Measurements from ENCODE around the gene BHLHA15.

Gene BHLHA15

GRCh38 chr7:98178762-98179490 lies 32.3 kb upstream of the BHLHA15 start:
- TF ChIP-seq, protein P1, sequence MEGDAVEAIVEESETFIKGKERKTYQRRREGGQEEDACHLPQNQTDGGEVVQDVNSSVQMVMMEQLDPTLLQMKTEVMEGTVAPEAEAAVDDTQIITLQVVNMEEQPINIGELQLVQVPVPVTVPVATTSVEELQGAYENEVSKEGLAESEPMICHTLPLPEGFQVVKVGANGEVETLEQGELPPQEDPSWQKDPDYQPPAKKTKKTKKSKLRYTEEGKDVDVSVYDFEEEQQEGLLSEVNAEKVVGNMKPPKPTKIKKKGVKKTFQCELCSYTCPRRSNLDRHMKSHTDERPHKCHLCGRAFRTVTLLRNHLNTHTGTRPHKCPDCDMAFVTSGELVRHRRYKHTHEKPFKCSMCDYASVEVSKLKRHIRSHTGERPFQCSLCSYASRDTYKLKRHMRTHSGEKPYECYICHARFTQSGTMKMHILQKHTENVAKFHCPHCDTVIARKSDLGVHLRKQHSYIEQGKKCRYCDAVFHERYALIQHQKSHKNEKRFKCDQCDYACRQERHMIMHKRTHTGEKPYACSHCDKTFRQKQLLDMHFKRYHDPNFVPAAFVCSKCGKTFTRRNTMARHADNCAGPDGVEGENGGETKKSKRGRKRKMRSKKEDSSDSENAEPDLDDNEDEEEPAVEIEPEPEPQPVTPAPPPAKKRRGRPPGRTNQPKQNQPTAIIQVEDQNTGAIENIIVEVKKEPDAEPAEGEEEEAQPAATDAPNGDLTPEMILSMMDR (IDR thresholded peaks at IDR 0.05) = no peak
- H3K4me3 ChIP-seq (ENCODE audit: low read depth in 1 of 2, low read length in 1 of 2) = no peak overlapping the region
- H3K9me3 ChIP-seq = no peaks in the 10 kb centered on the region
- no peak overlapping the region for H3K27ac ChIP-seq
- peaks cover 58% of the 10 kb centered on the region for H3K36me3 ChIP-seq
- no peaks in the 10 kb centered on the region for H3K4me1 ChIP-seq (ENCODE audit: control insufficient read depth in 1 of 2, insufficient read depth in 1 of 2, low read depth in 1 of 2, low read length in 1 of 2)
- H3K27me3 ChIP-seq = no peaks in the 10 kb centered on the region

DNA sequence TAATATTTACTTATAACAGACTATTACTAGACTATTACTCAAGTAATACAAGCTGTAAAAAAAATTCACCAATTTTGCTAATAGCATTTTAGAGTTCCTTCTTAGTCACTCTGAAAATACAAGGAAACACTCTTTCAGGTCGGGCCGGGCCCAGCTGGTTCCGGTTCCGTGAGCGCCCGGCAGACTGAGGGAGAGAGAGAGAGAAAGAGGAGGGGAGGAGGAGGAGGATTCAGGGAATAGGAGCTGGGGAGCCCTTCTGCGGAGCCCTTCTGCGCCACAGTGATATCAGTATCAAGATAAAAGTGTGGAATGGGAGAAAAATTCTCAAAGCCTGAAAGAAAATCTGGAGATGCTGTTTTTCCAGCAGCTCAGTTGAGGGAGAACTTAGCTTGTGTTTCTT lies 30.5 kb upstream of the BHLHA15 start:
- Histone ChIP-seq H3K9me3 (no peaks in the 10 kb centered on the region), H3K4me3 (ENCODE audit: low read depth in 1 of 2, low read length in 1 of 2) (no peak overlapping the region), H3K36me3 (peaks cover 42% of the 10 kb centered on the region), H3K27ac (no peak overlapping the region), H3K27me3 (no peaks in the 10 kb centered on the region), H3K4me1 (ENCODE audit: control insufficient read depth in 1 of 2, insufficient read depth in 1 of 2, low read depth in 1 of 2, low read length in 1 of 2) (peaks cover 0 to 4% of the 10 kb centered on the region in 2 experiments)
- TF ChIP-seq, protein P1 (IDR thresholded peaks at IDR 0.05) = no peak

DNA sequence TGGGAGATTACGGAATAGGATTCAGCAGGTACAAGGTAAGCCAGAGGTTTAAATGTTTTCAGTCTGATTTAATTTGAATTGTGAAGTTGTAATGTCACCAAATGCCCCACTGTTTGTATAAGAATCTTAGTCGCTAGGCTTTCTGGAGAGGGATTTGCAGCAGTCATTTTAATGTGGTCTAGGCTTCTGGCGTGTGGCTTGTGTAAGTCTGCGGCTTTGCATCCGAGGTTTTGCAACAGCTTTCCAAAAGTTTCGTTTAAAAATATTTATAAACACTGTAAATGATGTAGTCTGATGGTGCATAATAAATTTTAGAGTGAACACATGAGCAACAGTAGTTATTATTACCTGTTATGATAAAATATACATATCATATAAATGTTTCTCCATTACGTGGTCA lies 26.1 kb upstream of the BHLHA15 start:
- H3K27me3 ChIP-seq = no peaks in the 10 kb centered on the region
- H3K36me3 ChIP-seq = peaks cover 28% of the 10 kb centered on the region
- no peak overlapping the region for H3K27ac ChIP-seq
- peaks cover 0 to 4% of the 10 kb centered on the region in 2 experiments for H3K4me1 ChIP-seq (ENCODE audit: control insufficient read depth in 1 of 2, insufficient read depth in 1 of 2, low read depth in 1 of 2, low read length in 1 of 2)
- no peak overlapping the region for H3K4me3 ChIP-seq (ENCODE audit: low read depth in 1 of 2, low read length in 1 of 2)
- TF ChIP-seq, protein P1 (IDR thresholded peaks at IDR 0.05) = no peak
- no peaks in the 10 kb centered on the region for H3K9me3 ChIP-seq

DNA sequence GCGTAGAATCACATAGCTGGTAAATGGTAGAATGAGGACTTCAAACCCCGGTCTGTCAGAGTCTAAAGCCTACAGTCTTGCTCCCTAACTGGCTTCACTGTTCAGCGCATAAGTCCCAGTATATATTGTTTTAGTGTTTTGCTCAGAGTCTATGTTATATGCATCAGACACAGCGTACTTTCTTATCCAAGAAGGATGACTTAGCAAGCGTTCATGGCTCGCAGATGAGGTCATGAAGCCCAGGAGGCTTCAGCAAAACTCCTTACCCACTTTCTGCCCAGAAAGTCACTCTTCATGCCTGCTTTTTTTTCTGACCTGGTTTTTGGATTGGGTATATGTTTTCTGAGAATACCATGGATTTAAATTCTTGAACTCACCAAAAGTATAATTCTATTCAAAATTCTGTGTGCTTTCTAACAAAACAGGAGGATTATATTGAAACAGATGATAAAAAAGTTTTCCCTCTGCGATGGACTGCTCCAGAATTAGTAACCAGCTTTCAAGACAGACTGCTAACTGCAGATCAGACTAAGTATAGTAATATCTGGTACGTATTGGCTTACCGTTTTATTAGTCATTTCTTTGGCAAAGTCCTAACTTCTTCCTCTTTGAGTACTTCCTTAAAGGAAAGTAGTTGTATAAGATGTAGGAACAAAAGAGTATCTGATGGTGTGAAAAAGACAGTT lies 24.6 kb upstream of the BHLHA15 start:
- H3K36me3 ChIP-seq = peaks cover 43% of the 10 kb centered on the region
- H3K4me3 ChIP-seq (ENCODE audit: low read depth in 1 of 2, low read length in 1 of 2) = no peak overlapping the region
- TF ChIP-seq, protein P1 (IDR thresholded peaks at IDR 0.05) = no peak
- H3K27ac ChIP-seq = peak overlapping the region; percentile 2
- H3K9me3 ChIP-seq = no peaks in the 10 kb centered on the region
- H3K4me1 ChIP-seq (ENCODE audit: control insufficient read depth in 1 of 2, insufficient read depth in 1 of 2, low read depth in 1 of 2, low read length in 1 of 2) = peaks cover 2 to 4% of the 10 kb centered on the region in 2 experiments
- H3K27me3 ChIP-seq = no peaks in the 10 kb centered on the region

GRCh38 chr7:98187138-98187502 lies 24.1 kb upstream of the BHLHA15 start:
- H3K27me3 ChIP-seq = no peaks in the 10 kb centered on the region
- H3K9me3 ChIP-seq = no peaks in the 10 kb centered on the region
- H3K4me3 ChIP-seq (ENCODE audit: low read depth in 1 of 2, low read length in 1 of 2) = no peak overlapping the region
- TF ChIP-seq, protein P1 (IDR thresholded peaks at IDR 0.05) = no peak
- peak overlapping the region; percentile 2 for H3K27ac ChIP-seq
- peaks cover 48% of the 10 kb centered on the region for H3K36me3 ChIP-seq
- peaks cover 2 to 4% of the 10 kb centered on the region in 2 experiments for H3K4me1 ChIP-seq (ENCODE audit: control insufficient read depth in 1 of 2, insufficient read depth in 1 of 2, low read depth in 1 of 2, low read length in 1 of 2)

All from neutrophil (primary cell).